Right hindlimb (tissue), 1 donor: ENCODE measurements around the gene CFAP299.

Source experiments
- DNase-seq: peaks from one replicate; pipeline ENCODE4 v3.0.0-alpha.2; 2018

The CFAP299 gene

DNA sequence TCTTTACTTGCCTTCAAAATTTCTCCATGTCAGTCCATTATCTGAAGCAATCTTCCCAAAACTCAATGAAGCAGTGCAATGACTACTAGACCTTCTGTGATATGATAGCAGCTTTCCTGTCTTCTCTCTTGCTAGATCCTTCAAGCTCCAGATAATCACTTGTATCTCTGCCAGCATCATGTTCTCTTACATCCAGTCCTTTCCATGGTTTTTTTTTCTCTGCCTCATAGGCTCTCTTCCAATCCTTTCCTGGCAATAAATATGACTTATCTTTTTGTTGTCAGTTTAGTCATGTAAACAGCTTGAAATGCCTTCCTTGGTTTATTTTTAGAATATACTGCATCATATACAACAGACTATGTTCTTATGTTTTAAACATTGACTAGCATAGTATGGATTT is 193.5 kb downstream of the CFAP299 start:
- no peak for DNase-seq

DNA sequence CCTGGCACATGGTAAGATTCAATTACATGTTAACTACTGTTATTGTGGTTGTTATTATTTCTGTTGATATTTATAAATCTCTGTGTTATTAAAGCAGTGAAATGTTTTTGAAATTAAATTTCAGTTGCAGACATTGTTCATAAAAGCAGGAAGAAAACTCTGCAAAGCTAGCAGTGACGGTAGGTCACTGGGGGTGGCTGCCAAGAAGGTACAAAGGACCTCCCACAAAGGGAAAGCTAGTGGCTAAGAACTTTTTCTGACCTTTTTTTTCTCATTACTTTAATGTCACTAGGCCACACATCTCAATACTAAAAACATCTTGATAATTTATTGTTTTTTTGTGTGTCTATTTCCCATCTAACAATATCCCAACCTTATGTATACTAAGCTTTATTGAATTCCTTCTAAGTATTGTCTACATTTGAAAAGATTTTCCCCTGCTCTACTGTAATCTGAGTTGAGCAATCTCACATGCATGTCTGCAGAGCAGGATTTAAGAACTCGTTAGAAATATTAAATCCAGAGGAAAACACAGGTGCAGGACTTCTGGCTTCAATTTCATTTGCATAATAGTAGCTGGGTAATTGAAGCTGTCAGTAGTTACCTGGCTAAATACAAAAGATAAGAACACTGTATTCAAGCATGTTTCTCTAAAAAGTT is 197.3 kb downstream of the CFAP299 start:
- DNase-seq: no peak

DNA sequence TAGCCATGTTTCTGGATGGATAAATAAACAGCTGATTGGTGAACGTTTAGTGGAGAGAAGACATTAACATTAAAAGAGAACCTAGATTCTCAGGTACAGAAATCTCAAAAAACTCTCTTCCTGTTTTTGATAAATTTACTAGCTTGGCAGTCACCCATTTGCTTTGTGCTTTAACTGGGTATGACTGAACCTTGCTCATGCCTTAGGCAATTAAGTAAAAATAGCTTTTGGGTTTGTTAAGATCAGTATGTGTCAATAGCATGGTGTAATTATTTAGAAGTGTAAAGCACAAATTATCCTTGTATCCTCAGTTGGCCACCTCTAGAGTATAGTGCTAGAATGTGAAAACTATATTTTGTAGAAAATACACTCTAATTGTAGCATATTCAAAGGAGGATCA is 200.0 kb downstream of the CFAP299 start:
- no peak for DNase-seq

DNA sequence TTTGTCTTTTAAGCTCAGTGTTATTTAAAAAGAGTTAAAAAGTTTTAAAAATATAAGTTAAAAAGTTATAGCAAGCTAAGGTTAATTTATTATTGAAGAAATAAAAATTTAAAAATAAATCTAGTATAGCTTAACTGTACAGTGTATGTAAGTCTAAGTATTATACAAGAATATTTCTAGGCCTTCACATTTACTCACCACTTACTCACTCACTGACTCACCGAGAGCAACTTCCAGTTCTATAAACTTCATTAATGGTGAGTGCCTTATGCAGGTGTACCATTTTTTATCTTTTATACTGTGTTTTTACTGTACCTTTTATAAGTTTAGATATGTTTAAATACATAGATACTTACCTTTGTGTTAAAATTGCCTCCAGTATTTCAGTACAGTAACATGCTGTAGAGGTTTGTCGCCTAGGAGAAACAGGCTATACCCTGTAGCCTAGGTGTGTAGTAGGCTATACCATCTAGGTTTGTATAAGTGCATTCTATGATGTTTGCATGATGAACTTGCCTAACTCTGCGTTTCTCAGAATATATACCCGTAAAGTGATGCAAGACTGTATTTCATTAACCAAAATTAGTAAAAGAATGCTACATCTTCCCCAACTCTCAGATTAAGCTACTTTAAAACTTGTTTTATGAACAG is 202.9 kb downstream of the CFAP299 start:
- DNase-seq: no peak

DNA sequence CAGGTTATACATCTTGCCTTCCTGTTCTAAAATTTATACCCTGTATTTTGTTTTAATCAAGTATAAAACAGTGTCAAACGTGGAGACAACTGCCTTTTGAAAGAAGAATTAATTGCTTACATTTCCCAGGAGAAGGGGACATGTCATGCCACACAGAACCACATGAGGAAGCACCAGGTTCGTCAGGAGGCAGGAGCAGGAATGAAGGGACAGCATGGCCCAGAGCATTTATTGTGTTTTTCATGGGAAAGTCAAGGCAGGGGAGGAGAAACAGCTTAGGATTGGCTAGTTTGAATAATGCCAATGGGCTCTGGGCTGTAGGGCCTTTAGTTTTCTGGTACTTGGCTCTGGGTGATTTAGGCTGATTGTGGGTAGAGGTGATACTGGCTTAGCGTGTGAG is 203.7 kb downstream of the CFAP299 start:
- no peak for DNase-seq

DNA sequence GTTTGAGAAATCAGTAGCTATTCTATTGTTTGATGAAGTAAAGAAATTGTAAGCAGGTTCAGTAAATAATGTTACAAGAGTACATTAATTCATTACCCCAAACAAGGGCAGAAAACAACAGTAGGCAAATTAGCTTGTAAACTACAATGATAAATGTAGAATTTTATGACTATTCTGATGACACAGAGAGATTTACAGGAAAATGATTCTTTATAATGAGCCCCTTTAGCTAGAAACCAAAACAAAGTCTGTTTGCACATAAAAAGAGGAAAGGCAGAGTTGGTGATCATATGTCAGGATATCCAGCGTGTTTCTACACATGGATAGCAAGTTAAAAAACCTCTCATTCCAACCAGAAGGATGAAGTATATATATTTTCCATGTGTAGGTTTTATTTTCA is 204.8 kb downstream of the CFAP299 start:
- no peak for DNase-seq

DNA sequence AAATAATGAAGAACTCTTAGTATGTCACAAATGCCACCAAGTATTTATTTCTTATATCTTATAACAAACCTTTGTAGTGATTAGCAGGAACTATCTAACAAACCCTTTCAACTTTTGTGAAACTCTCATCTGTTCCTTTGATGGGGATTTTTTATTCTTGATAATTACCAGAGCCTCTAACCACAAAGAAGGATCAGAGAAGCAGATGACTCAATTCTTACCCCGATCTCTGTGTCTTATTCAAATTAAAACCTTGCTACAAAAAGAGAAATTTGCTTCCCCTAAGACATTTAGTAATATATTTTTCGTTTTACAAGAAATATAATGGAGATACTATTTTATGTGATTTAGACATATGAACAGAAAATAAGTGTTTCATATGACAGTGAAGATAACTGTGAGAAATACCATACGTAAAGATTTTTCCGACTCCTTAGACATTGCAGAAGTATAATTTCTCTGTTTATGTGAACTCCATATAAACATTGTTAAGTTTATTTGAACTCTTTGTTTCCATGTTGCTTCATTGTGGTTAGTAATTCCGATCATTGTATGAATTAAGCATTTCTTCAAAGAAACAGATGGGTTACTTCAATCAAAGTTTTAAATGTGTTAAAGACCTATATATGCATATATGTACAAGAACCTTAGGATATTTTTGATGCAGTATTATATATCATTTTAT is 205.4 kb downstream of the CFAP299 start:
- no peak for DNase-seq

DNA sequence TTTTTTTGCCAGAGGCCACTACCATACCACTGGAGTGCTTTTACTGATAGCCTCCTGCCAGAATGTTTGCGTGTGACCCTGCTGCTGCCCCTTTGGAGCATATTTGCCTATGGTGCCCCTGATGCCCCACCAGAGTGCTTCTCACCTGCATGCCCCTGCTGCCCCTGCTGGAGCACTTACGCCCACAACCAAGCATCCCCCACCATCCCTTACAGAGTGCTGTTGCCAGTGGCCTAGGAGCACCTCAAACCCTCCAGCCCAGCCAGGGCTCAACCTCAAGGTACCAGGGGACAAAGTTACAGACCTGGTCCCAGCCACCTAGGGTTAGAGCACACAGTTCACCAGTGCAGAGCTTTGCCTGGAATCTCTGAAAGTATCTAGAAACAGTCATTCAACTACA is 207.2 kb downstream of the CFAP299 start:
- DNase-seq: no peak

DNA sequence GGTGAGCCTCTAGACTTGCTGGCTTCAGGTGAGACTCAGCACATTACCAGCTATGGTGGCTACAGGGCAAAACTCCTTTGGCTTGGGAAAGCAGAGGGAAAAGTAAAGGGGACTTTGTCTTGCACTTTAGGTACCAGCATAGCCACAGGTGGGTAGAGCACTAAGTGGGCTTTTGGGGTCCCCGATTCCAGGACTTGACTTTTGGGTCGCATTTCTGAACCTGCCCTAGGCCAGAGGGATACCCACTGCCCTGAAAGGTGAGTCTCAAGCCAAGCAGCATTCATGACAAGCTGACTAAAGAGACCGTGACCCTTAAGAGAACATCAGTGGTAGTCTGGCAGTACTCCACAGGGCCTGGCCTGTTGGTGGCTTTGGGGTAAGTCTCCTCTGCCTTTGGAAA is 224.8 kb downstream of the CFAP299 start:
- DNase-seq: no peak

DNA sequence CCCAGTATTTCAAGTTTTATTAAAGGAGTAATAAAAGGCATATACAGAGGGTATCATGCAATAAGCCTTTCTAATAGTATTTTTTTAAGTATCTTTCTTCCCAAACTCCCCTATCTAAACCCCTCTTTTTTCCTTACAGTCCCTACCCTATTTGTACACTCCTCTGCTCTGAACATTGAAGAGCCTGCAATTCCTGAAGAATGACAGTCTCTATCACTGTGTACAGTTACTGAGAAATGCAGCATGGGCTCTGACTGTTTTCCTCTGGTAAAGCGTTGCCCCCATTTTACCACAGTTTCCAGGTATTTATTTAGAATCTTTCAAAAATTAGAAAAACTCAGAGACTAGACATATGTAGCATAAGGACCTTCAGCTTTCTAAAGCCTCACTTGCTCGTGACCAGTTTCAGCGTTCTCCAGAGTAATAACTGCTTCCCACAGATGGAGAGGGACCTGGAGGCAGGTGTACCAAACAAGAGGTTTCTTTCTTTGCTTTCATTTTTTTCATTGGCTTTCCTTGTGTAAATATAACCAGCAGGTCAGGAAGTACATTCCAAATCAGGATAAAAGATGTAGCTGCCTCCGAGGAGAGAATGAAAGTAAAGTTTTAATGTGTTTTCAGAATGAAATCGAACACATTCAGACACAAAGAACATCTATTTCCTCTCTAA is 230.8 kb downstream of the CFAP299 start:
- no peak for DNase-seq

DNA sequence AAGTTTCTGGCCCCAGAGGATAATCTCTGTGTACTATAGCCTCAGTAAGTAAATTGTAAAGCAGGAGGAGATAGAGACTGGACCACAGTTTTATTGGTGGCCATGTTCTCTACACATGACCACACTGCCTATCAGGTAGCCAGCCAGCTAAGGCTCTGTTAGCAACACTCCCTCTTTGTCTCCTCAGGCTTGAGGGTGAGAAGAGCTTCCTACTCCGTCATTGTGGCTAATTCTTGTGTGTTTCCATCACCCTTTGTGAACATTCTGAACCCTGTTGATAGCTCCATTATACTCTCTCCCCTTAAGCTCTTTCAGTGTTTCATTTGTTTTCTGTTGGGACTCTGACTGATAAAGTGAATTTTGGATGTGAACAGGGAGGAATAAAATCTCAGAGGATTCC is 233.4 kb downstream of the CFAP299 start:
- DNase-seq: no peak

DNA sequence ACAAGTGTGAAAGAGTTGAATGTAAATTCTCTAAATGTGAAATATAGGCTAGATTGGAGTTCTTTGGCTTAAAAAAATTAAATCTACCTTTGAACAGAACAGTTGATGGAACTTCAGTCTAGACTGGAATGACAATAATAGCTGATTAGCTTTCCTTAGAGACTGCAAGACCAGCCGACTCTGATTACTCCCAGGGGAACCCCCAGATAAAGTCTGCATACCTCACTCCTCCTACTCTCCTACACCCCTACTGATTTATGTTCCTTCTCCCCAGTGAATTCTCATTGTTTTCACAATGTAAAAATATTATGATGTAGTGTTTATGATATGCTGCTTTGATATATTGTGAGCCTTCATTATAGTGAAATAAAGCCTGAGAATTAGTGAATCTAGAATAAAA is 241.3 kb downstream of the CFAP299 start:
- no peak for DNase-seq

DNA sequence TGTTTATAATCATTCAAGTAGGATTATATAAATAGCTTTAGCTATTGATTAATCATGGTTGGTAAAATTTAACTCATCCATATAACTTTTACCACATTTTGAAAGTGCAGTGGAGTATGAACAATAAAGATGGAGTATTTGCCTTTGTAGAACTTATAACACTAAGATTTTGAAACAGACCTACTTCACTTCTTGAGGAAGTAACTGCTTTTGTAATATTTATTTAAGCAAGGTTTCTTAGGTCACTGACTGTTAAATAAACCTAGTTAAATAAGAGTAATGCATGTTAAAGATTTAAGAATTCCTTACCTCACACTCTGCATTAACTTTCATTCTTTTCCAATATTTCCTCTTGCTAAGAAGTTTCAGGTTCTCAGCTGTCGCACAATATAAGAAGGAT is 242.5 kb downstream of the CFAP299 start:
- DNase-seq: no peak

DNA sequence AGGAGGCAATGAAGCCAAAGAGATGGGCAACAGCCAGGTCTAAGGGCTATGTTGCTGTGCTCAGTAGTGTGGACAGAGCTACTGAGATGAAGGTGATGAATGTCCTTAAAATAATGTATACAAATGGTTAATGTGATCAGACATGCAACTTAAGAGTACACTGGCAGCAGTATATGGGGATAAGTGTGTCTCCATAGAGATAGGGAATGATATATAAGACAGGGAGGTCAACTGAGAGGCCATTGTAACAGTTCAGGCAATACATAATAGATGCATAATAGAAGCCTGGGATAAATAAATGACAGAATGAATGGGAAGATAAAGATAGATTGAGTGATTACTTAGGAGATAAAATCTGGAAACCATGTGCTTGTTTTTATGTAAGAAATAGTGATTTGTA is 250.0 kb downstream of the CFAP299 start:
- no peak for DNase-seq

DNA sequence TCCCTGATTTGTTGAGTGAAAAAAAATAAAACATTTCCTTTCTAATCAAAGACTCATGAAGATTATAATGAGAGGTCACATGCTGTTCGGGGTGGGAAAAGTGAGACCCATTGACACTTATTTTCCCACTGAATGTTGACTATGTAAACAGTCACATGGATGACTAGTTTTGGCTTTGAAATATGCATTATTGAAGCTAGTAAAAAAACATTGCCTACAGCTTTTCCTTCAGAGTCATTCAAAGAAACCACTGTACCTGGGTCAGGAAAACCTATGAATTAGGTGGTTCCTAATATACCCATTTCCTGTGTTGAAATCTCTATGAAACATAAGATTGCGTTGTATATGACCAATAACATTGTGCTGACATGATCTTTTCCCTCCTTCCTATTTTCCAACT is 251.2 kb downstream of the CFAP299 start:
- DNase-seq: no peak

DNA sequence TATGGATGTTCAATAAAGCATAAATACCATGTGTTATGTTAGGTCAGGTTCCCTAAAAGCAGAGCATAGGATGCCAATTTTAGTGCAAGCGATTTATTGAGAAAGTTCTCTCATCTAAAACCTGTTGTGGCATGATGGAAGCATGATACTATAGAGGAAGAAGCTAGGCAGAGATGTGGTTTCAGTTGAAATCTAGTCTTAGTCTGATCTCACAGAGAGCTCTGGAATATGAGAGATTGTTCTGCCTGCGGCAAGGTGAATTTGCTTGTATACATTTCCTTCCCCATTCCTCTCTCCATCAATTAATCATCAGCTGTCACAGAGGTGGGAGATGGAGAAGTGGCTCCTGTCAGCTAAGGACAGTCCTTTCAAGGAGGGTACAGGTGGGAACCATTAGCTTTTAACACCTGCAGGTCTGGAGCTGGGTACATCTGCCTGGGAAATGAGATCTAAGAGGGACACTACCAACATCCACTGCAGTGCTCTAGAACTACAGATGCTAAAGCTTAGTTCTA is 252.4 kb downstream of the CFAP299 start:
- no peak for DNase-seq

DNA sequence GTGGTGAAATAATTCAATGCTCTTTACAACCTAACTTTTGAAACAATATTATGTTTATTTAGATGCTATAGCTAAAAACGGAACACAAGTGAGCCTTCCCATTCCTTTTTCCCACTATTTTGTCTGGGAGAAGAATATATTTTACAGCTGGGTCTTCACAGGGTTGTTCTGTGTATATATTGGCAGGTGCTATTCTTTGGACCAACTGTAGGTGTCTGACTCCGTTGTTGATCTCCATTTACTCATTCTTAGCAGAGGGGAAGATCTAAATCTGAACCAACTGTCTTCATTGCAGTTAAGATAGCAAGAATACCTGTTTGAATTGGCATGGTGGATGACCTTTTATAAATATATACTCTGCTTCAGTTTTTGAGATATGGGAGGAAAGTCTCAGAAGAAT is 257.4 kb downstream of the CFAP299 start:
- no peak for DNase-seq

DNA sequence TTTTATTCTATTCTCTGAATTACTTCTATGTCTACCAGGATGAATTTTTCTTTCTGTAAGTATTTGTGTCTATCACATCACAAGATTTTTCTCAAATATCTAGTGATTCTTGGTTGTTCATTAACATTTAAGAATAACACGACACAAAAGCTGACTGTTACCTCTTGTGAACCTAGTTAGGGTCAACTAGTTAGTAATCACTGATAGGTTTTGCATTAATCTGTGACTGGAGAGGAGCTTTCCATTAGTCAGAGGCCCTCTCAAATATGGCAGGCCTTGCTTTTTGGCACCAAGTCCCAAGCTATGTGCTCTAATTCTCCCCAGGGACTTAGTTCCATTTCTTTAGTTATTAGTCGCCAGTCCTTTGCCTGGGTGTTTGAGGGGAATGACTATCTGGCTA is 259.2 kb downstream of the CFAP299 start:
- DNase-seq: no peak

DNA sequence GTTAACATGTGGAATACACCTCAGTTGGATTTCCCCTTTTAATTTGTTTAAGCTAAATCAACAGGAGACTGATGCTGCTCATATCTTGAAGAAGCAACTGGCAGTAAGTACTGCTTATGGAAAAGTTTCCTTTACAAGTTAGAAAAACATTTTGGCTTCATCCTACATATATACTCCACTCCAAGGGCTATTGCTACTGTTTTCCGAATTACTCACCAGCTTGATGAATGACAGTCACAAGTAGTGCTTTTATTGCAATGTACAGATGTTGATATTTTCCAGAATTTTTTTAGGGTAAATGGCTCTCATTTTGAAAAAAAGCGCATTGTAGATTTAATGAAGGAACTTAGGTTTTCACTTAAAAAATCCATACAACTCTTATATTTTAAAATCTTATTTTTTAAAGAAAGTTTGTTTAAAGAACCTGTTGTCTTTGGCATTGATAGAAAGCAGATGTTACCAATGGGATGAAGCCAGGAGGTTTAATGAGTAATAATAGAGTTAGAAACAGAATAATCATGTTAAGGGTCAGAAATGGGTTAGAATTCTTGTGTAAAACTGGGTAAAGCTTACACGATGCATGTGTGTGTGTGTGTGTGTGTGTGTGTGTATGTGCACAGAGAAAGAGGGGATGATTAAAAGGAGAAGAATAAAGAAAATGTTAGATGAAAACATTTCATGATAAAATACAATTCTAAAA is 272.9 kb downstream of the CFAP299 start:
- no peak for DNase-seq

DNA sequence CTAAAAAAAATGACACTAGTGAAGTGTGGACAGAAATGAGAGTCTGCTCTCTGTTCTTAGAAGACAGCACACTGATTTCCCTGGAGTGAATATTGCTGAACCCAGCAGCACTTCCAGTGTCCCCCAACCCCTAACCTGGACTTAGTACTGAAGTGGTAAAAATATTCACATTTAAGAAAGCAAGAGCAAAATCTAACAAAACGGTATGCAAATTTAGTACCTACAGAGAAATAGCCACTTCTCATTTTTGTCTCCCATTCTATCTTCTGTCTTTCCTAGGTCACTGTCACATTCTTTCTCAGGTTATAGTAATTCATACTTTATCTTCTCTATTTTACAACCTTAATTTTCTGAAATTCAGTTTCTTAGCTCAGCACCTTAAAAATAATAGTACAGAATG is 274.7 kb downstream of the CFAP299 start:
- no peak for DNase-seq

DNA sequence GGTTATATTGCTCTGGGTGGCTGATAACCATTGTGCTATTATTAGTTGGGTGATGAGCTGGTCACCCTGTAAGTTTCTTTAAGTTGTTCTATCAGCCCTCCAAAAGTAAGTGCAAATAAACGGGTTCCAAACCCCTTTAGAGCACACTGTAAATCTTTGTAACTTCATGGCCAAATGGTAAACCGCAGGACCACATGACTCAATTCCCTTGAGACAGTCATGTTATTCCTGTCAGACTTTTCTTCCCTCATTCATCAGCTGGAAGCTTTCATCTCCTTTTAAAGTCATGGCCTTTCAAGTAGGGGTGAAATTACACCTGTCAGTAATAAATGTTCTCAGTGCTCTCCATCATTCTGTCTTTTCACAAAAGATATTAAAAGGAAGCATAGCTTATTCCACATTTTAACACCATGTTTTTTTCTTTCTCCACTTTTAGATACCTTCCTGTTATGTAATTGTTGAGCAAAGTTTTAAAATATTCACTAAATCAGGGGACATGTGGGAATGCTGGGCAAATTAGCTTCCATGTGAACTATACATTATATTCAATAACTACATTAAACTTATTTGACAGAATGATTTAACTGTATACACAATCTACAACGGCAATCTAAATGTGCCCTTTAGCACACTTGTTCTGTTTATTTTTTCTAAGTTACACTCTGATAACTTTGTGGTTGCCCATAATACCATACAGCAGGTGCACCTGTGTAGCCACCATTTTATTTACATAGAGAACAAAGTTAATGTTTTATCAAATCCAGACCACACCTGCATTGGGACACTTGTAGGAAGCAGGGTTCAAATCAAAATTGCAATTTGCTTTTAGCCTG is 275.5 kb downstream of the CFAP299 start:
- DNase-seq: no peak

DNA sequence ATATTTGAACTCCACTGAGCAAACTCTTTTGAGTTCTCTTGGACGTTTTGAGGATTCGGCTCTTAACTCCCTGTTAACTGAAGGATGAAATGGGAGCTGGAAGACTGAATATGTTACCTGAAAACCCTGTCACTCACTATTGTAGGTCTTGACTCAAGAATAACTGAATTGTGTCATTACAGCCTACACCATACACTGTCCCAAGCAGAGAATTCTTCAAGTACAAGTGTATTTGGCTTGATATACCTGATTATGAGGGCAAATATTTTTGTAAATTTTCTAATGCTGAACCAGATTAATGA is 276.1 kb downstream of the CFAP299 start:
- DNase-seq: no peak
